ENCODE results near the gene D2HGDH.

DNA sequence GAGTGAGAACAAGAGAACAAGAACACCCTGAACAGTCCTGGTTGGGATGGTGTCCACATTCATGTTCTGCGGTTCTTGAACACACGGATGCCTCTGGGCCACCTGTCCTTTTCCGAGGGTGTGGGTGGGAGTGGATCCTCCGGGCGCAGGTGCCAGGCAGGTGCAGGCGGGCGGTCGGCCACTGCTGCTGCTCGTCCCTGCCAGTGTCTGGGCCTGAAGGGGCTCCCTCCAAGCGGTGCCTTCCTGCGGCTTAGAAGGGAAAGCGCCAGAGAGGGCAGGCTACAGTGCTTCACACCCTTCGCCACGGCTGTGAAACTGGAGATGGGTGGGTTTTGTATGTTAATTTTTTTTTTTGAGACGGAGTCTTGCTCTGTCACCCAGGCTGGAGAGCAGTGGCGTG lies 8.0 kb upstream of the D2HGDH start:
- TF ChIP-seq, protein P1, sequence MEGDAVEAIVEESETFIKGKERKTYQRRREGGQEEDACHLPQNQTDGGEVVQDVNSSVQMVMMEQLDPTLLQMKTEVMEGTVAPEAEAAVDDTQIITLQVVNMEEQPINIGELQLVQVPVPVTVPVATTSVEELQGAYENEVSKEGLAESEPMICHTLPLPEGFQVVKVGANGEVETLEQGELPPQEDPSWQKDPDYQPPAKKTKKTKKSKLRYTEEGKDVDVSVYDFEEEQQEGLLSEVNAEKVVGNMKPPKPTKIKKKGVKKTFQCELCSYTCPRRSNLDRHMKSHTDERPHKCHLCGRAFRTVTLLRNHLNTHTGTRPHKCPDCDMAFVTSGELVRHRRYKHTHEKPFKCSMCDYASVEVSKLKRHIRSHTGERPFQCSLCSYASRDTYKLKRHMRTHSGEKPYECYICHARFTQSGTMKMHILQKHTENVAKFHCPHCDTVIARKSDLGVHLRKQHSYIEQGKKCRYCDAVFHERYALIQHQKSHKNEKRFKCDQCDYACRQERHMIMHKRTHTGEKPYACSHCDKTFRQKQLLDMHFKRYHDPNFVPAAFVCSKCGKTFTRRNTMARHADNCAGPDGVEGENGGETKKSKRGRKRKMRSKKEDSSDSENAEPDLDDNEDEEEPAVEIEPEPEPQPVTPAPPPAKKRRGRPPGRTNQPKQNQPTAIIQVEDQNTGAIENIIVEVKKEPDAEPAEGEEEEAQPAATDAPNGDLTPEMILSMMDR (IDR thresholded peaks at IDR 0.05; ENCODE audit: low read depth, low read length, poor library complexity, severe bottlenecking): no peak
- TF ChIP-seq EZH2phosphoT487 (IDR thresholded peaks at IDR 0.05; ENCODE audit: borderline replicate concordance, low read length): no peak

Data from DOHH2 (cell line).